Measurements from ENCODE around the gene PPM1D. TPM values are rescaled to one million over a fixed set of nuclear protein-coding genes. Genes with fewer than 3 reads are reported as not detected.
A peak's percentile ranks its signal among the peaks of the same experiment; 100 is the strongest.

The PPM1D gene
- polyA plus RNA-seq, 1 of the 3 experiments (the other 2 are of a cell fraction): 8.8 TPM

- no peak overlapping the region; the same call in 1 of the 2 replicates for H3K4me2 ChIP-seq
Measured at GRCh38 chr17:60664022-60664421, 64.0 kb downstream of the PPM1D start.

More at GRCh38 chr17:60664022-60664421, 64.0 kb downstream of the PPM1D start:
- DNase-seq: no peak
- CTCF ChIA-PET: interaction anchor here (1.0 kb wide), 1 partner anchor 64 kb away, joined by 3 read pairs; the partner anchor contains the start of gene PPM1D
- peaks cover 12% of the 10 kb centered on the region; the same call in 1 of the 2 replicates for H3K79me2 ChIP-seq (ENCODE audit: insufficient read depth)
- TF ChIP-seq ZBTB33 (IDR thresholded peaks at IDR 0.05; ENCODE audit: borderline replicate concordance, low read depth) (no peak), CTCF (IDR thresholded peaks at IDR 0.05) (no peak), FOSL2 (IDR thresholded peaks at IDR 0.05; ENCODE audit: borderline replicate concordance, low read depth) (no peak), GABPA (IDR thresholded peaks at IDR 0.05; ENCODE audit: low read depth) (no peak), YY1 (IDR thresholded peaks at IDR 0.05; ENCODE audit: low read depth) (no peak), USF1 (IDR thresholded peaks at IDR 0.05; ENCODE audit: borderline replicate concordance, low read depth) (no peak)
- no peaks in the 10 kb centered on the region for H3K9me2 ChIP-seq
- H3K9me3 ChIP-seq: no peaks in the 10 kb centered on the region
- H3K36me3 ChIP-seq (replicated peaks in 1 of 2; ENCODE audit: control insufficient read depth in 1 of 2, insufficient read depth in 2 of 2, low read length in 1 of 2): peaks cover 12 to 30% of the 10 kb centered on the region in 2 experiments
- peaks cover 0 to 3% of the 10 kb centered on the region in 2 experiments; a peak in 1 of 4 replicates for H3K4me1 ChIP-seq (ENCODE audit: control insufficient read depth in 1 of 2, insufficient read depth in 2 of 2, low read depth in 1 of 2, low read length in 1 of 2)
- no peak overlapping the region for H2AFZ ChIP-seq (ENCODE audit: low read depth)
- no peak overlapping the region for H3K4me3 ChIP-seq (ENCODE audit: low read depth in 2 of 2, low read length in 1 of 2)
- WGBS (ENCODE audit: low lambda C conversion rate): 62% methylated on average over 1 of the region's 1 CpG
- H3K27me3 ChIP-seq (ENCODE audit: insufficient read depth): no peaks in the 10 kb centered on the region
- POLR2A ChIA-PET: no interaction called here
- H3K9ac ChIP-seq: no peak overlapping the region
- peaks cover 17% of the 10 kb centered on the region for H3F3A ChIP-seq (replicated peaks; ENCODE audit: insufficient read depth)
- H3K27ac ChIP-seq (ENCODE audit: low read depth in 2 of 2, low read length in 1 of 2): peak overlapping the region in 1 of 2 experiments; percentile 33; a peak in 2 of 4 replicates
- H4K20me1 ChIP-seq (ENCODE audit: insufficient read depth): no peaks in the 10 kb centered on the region; the same call in 1 of the 2 replicates

All from SK-N-SH (cell line).